Endothelial cell of umbilical vein (primary cell): ENCODE data around the gene CEP250. TPM values are rescaled to one million over a fixed set of nuclear protein-coding genes. Genes with fewer than 3 reads are reported as not detected.

Experiments
- BruUV-seq: library from RNA; stranded (reverse); fragments of 400-500 nt; replicated peaks from 2 replicates; lab custom pipeline; 2021; lab: Mats Ljungman, UMichigan
- CTCF ChIA-PET: fragments of 300-600, 350-600 bp; sonication (Branson Sonifier 250); formaldehyde crosslinking; loops from one replicate; lab custom pipeline; 2021; ENCODE audit warnings: antibody characterized with exemption, inconsistent platforms; lab: Charles Lee
- POLR2A ChIA-PET: fragments of 300-600, 350-600 bp; sonication (Branson Sonifier 250); formaldehyde crosslinking; loops from one replicate; lab custom pipeline; 2021; ENCODE audit warnings: antibody characterized with exemption, inconsistent platforms; lab: Charles Lee
- DNase-seq: peaks from one replicate; pipeline ENCODE4 v3.0.0-alpha.2; 2011; ENCODE audit warnings: low read depth, low spot score
- FAIRE-seq: peaks from 2 replicates; lab custom pipeline; 2011; peaks lifted over from hg19 to GRCh38; lab: Jason Lieb, UNC
- H2AFZ ChIP-seq: 2 replicates; pipeline ENCODE4 v1.6.0; 2012; ENCODE audit warnings: low read depth, low read length, control low read depth, inconsistent platforms
- H3K27ac ChIP-seq: 2 replicates; pipeline ENCODE4 v1.5.1; 2011; ENCODE audit warnings: low read depth, mild to moderate bottlenecking, control low read depth, low read length, moderate library complexity; ENCODE audit not compliant: insufficient read depth
- H3K27me3 ChIP-seq, 2 experiments: 2 replicates each; pipeline versions ENCODE4 v1.6.0 to v1.6.1; 2011; ENCODE audit warnings: low read length in 2 of 2, mixed read lengths in 1 of 2; ENCODE audit not compliant: control insufficient read depth in 2 of 2, insufficient read depth in 2 of 2
- H3K36me3 ChIP-seq, 2 experiments: 2 replicates in 1 of 2; 3 replicates in 1 of 2; pipeline ENCODE4 v1.5.1; 2011; ENCODE audit warnings: low read length in 2 of 2, mild to moderate bottlenecking in 1 of 2, moderate library complexity in 1 of 2; ENCODE audit not compliant: control insufficient read depth in 2 of 2, insufficient read depth in 2 of 2; ENCODE audit errors: extremely low read depth in 1 of 2
- H3K4me1 ChIP-seq: 3 replicates; pipeline ENCODE4 v1.5.1; 2011; ENCODE audit warnings: mild to moderate bottlenecking, low read length; ENCODE audit not compliant: control insufficient read depth, insufficient read depth; ENCODE audit errors: extremely low read depth
- H3K4me2 ChIP-seq: 2 replicates; pipeline ENCODE4 v1.6.1; 2011; ENCODE audit warnings: low read length, control low read depth, mixed read lengths; ENCODE audit not compliant: insufficient read depth
- H3K4me3 ChIP-seq, 3 experiments: fragments of 200-600 bp in 1 of 3; sonication (generic), shearing (Covaris generic) in 1 of 3; replicated peaks in 1 of 3; 2 replicates each; pipeline ENCODE4 v1.5.1; 2011 to 2016; ENCODE audit warnings: control low read depth in 3 of 3, low read length in 3 of 3, mild to moderate bottlenecking in 2 of 3, inconsistent platforms in 1 of 3, low read depth in 1 of 3, moderate library complexity in 1 of 3; ENCODE audit not compliant: insufficient read depth in 1 of 3
- H3K79me2 ChIP-seq: 2 replicates; pipeline ENCODE4 v1.6.0; 2012; ENCODE audit warnings: low read length, inconsistent platforms; ENCODE audit not compliant: control insufficient read depth, insufficient read depth
- H3K9ac ChIP-seq: replicated peaks from 2 replicates; pipeline ENCODE3; 2011; ENCODE audit warnings: low read length, control low read depth; ENCODE audit not compliant: insufficient read depth; ENCODE audit errors: extremely low read depth
- H3K9me1 ChIP-seq: replicated peaks from 3 replicates; pipeline ENCODE4 v1.6.0; 2011; ENCODE audit warnings: mild to moderate bottlenecking, low read length; ENCODE audit not compliant: control insufficient read depth, insufficient read depth; ENCODE audit errors: extremely low read depth
- H3K9me3 ChIP-seq: replicated peaks from 2 replicates; pipeline ENCODE4 v1.5.1; 2012; ENCODE audit warnings: low read length, inconsistent platforms; ENCODE audit not compliant: control insufficient read depth, insufficient read depth
- H4K20me1 ChIP-seq: replicated peaks from 2 replicates; pipeline ENCODE3; 2011; ENCODE audit warnings: mild to moderate bottlenecking, low read length; ENCODE audit not compliant: control insufficient read depth, insufficient read depth; ENCODE audit errors: extremely low read depth
- EZH2 ChIP-seq: IDR thresholded peaks from 2 replicates; pipeline ENCODE4 v1.6.1; 2012; ENCODE audit warnings: borderline replicate concordance, low read depth, mild to moderate bottlenecking, moderate library complexity, low read length, inconsistent platforms; ENCODE audit not compliant: severe bottlenecking
- FOS ChIP-seq: IDR thresholded peaks from 2 replicates; pipeline ENCODE4 v1.6.1; 2011; ENCODE audit warnings: mild to moderate bottlenecking, low read length, moderate library complexity, borderline replicate concordance; ENCODE audit not compliant: insufficient read depth
- GATA2 ChIP-seq: IDR thresholded peaks from 2 replicates; pipeline ENCODE4 v1.7.0; 2011; ENCODE audit warnings: low read depth, mild to moderate bottlenecking, moderate library complexity, mixed read lengths, low read length; ENCODE audit not compliant: insufficient read length, insufficient read depth
- JUN ChIP-seq: IDR thresholded peaks from 2 replicates; pipeline ENCODE4 v1.6.1; 2011; ENCODE audit warnings: borderline replicate concordance, low read depth; ENCODE audit not compliant: insufficient read length, insufficient read depth
- MYC ChIP-seq: IDR thresholded peaks from one replicate; pipeline ENCODE4 v1.6.1; 2011; ENCODE audit warnings: mild to moderate bottlenecking, low read depth, low read length
- POLR2A ChIP-seq: IDR thresholded peaks from 2 replicates; pipeline ENCODE4 v1.6.1; 2012; ENCODE audit warnings: low read depth, mild to moderate bottlenecking, control low read depth, low read length
- POLR2AphosphoS5 ChIP-seq: IDR thresholded peaks from 2 replicates; pipeline ENCODE4 v1.6.1; 2012; ENCODE audit warnings: low read depth, mild to moderate bottlenecking, control low read depth, low read length, moderate library complexity; ENCODE audit not compliant: insufficient read depth
- dilution Hi-C: fragments of 300-500 bp; cut with MboI; formaldehyde crosslinking; loops from one replicate; pipeline ENCODE4 v1.15.0; 2019; ENCODE audit warnings: low sequenced_read_pairs; ENCODE audit not compliant: extremely low pct_ligation_motif_present
- intact Hi-C: fragments of 100-400 bp; cut with micrococcal nuclease; formaldehyde crosslinking; loops from one replicate; pipeline ENCODE4 v1.10.0; 2022
- polyA plus RNA-seq, 4 experiments: library from polyadenylated mRNA; depleted of rRNA in 3 of 4; stranded (reverse) in 3 of 4; unstranded in 1 of 4; fragments of >200 nt; gene quantifications; 2 replicates each; pipeline versions ENCODE4 v1.2.1 to v1.2.3, GENCODE V29; 2011 to 2012; ENCODE audit warnings: missing spikeins in 1 of 4
- total RNA-seq: library from RNA; stranded (reverse); gene quantifications from 2 replicates; pipeline ENCODE4 v1.2.3, GENCODE V29; 2021
- TF ChIP-seq, protein P1 (sequence below), 2 donors: IDR thresholded peaks; 1 replicate in 1 of 2; 2 replicates in 1 of 2; pipeline ENCODE4 v1.5.1; 2011; ENCODE audit warnings: low read length in 2 of 2, mild to moderate bottlenecking in 2 of 2, moderate library complexity in 2 of 2, control low read depth in 1 of 2, inconsistent platforms in 1 of 2, low read depth in 1 of 2; ENCODE audit not compliant: insufficient read depth in 1 of 2; ENCODE audit errors: extremely low read depth in 1 of 2
- TF ChIP-seq, protein P2 (sequence below): IDR thresholded peaks from 2 replicates; pipeline ENCODE4 v1.6.1; 2011; ENCODE audit not compliant: insufficient read depth, insufficient read length

Gene CEP250
- total and polyA plus RNA-seq, 2 donors (not counting 3 experiments of a cell fraction or from before 2014, with no cell fraction given) = 5.3 to 58.9 TPM

DNA sequence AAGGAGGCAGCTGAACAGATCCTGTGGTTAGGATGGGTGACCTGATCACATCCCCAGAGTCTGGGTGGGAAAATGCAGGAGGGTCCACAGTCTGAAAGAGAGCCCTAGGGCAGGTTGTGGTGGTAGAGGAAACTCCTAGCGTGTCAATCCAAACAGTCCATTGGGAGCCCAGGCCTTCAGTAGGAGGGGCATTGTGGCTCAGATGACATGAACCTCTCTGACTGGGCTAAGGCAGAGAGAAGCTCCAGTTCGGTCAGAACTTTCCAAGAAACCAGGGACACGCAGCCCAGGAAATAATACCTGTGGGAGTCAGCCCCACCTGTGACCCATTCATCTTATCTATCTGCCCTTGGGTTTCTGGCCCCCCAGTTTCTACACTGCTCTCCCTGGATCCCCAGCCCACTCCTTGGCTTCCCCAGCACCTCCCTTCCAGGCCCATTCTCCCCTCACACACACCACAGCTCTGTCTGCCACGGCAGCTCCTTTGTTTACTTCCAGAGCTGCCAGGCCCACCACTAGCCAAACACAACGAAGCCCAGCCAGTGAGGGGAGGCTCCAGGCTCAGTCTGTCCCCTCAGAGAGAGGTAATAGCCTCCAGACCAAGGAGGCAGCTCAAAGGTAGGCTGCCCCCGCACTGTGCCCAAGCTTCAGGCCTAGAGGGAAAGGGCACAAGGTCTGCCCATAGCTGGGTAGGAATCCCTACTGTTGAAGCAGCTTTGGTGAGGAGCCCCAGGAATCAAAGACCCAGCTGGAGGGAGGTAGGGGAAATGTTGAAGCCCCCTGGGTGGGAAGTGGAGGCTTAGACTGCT, 23.6 kb upstream of the CEP250 start:
- Histone ChIP-seq H3K4me3 (no peak overlapping the region), H3K79me2 (no peaks in the 10 kb centered on the region), H4K20me1 (no peaks in the 10 kb centered on the region), H3K4me2 (no peak overlapping the region), H2AFZ (no peak overlapping the region), H3K9me1 (no peaks in the 10 kb centered on the region), H3K9ac (no peak overlapping the region), H3K27ac (no peak overlapping the region), H3K36me3 (no peaks in the 10 kb centered on the region), H3K4me1 (no peaks in the 10 kb centered on the region), H3K27me3 (no peaks in the 10 kb centered on the region), H3K9me3 (no peaks in the 10 kb centered on the region)
- ChIA-PET CTCF (interaction anchor here (0.9 to 1.6 kb wide), 5 partner anchors 10 to 128 kb away, joined by 3 to 8 read pairs (median 4); no protein-coding TSS in a partner anchor), POLR2A (no interaction called here)
- dilution Hi-C loops (no loop called here), intact Hi-C loops (no loop called here)
- DNase-seq = no peak
- no TSS peak for BruUV-seq
- FAIRE-seq = no peak
- TF ChIP-seq EZH2 = no peak
- TF ChIP-seq MYC = no peak
- TF ChIP-seq, protein P1, sequence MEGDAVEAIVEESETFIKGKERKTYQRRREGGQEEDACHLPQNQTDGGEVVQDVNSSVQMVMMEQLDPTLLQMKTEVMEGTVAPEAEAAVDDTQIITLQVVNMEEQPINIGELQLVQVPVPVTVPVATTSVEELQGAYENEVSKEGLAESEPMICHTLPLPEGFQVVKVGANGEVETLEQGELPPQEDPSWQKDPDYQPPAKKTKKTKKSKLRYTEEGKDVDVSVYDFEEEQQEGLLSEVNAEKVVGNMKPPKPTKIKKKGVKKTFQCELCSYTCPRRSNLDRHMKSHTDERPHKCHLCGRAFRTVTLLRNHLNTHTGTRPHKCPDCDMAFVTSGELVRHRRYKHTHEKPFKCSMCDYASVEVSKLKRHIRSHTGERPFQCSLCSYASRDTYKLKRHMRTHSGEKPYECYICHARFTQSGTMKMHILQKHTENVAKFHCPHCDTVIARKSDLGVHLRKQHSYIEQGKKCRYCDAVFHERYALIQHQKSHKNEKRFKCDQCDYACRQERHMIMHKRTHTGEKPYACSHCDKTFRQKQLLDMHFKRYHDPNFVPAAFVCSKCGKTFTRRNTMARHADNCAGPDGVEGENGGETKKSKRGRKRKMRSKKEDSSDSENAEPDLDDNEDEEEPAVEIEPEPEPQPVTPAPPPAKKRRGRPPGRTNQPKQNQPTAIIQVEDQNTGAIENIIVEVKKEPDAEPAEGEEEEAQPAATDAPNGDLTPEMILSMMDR (IDR thresholded peaks at IDR 0.05; ENCODE audit: extremely low read depth in 1 of 2, insufficient read depth in 1 of 2, low read depth in 1 of 2, low read length in 2 of 2) = no peak
- no peak for TF ChIP-seq POLR2A
- no peak for TF ChIP-seq GATA2
- TF ChIP-seq FOS = no peak
- TF ChIP-seq, protein P2, sequence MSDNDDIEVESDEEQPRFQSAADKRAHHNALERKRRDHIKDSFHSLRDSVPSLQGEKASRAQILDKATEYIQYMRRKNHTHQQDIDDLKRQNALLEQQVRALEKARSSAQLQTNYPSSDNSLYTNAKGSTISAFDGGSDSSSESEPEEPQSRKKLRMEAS = no peak
- no peak for TF ChIP-seq POLR2AphosphoS5
- no peak for TF ChIP-seq JUN
